Lung (tissue), 12 donors: ENCODE data around the gene CHI3L1. TPM values are rescaled to one million over a fixed set of nuclear protein-coding genes. Genes with fewer than 3 reads are reported as not detected.

Experiments used
- ATAC-seq: fragments of 200-7000 bp; cut with Tn5 transposase; one replicate; pipeline ENCODE4 v1.9.1; 2020; ENCODE audit warnings: moderate number of reproducible peaks; ENCODE audit not compliant: insufficient read depth, low FRiP score
- DNase-seq, 3 donors: peaks; one replicate each; pipeline ENCODE4 v3.0.0-alpha.2; 2013 to 2017
- H3K27ac ChIP-seq, 2 donors: one replicate each; pipeline ENCODE4 v1.5.1; 2013; ENCODE audit warnings: mild to moderate bottlenecking in 2 of 2, moderate library complexity in 2 of 2, control low read depth in 1 of 2, inconsistent platforms in 1 of 2, low read depth in 1 of 2, low read length in 1 of 2
- H3K27me3 ChIP-seq, 3 donors: one replicate each; pipeline ENCODE4 v1.5.1; 2013; ENCODE audit warnings: low read length in 2 of 3; ENCODE audit not compliant: control insufficient read depth in 3 of 3, insufficient read depth in 3 of 3
- H3K36me3 ChIP-seq, 4 donors: one replicate each; pipeline ENCODE4 v1.5.1; 2013; ENCODE audit warnings: low read length in 4 of 4, mild to moderate bottlenecking in 1 of 4, moderate library complexity in 1 of 4; ENCODE audit not compliant: control insufficient read depth in 4 of 4, insufficient read depth in 4 of 4
- H3K4me1 ChIP-seq, 5 donors: one replicate each; pipeline ENCODE4 v1.5.1; 2013; ENCODE audit warnings: low read length in 5 of 5, mild to moderate bottlenecking in 2 of 5, moderate library complexity in 1 of 5; ENCODE audit not compliant: control insufficient read depth in 5 of 5, insufficient read depth in 5 of 5
- H3K4me3 ChIP-seq: one replicate; pipeline ENCODE4 v1.5.1; 2013; ENCODE audit warnings: mild to moderate bottlenecking, control low read depth, moderate library complexity
- H3K9ac ChIP-seq, 2 donors: one replicate each; pipeline ENCODE4 v1.5.1; 2013; ENCODE audit warnings: low read length in 2 of 2, control low read depth in 1 of 2; ENCODE audit not compliant: insufficient read depth in 1 of 2
- H3K9me3 ChIP-seq, 4 donors: one replicate each; pipeline ENCODE4 v1.5.1; 2013; ENCODE audit warnings: low read length in 3 of 4, mild to moderate bottlenecking in 1 of 4, moderate library complexity in 1 of 4; ENCODE audit not compliant: control insufficient read depth in 4 of 4, insufficient read depth in 3 of 4
- WGBS, 2 donors: extraction: QIAGEN DNeasy Blood & Tissue Kit; methylation state at CpG; one replicate each; pipeline ENCODE4 v1.1.7; 2013; 5-methylcytosine and 5-hydroxymethylcytosine counted together
- polyA plus RNA-seq, 2 donors: library from polyadenylated mRNA; stranded (reverse); fragments of 200-250 nt; gene quantifications; one replicate each; pipeline ENCODE4 v1.2.1, GENCODE V29; 2013
- total RNA-seq, 2 donors: library from RNA; depleted of rRNA in 1 of 2; stranded (reverse); fragments of >200 nt in 1 of 2; gene quantifications; one replicate each; pipeline ENCODE4 v1.2.1, GENCODE V29; 2014 to 2021
- TF ChIP-seq, protein P1 (sequence below): IDR thresholded peaks from 2 replicates; pipeline ENCODE4 v1.5.1; 2012; ENCODE audit warnings: mild to moderate bottlenecking; ENCODE audit errors: control extremely low read depth, extremely low read depth
- donor health status: control.
- donor health status: control.
- donor health status: Bipolar disorder and iron deficiency.
- donor health status: healthy.
- donor health status: DM: yes; HTN: yes; CAD: no.

The CHI3L1 gene
- total and polyA plus RNA-seq, 4 donors = 46.4 to 169 (median 110) TPM

DNA sequence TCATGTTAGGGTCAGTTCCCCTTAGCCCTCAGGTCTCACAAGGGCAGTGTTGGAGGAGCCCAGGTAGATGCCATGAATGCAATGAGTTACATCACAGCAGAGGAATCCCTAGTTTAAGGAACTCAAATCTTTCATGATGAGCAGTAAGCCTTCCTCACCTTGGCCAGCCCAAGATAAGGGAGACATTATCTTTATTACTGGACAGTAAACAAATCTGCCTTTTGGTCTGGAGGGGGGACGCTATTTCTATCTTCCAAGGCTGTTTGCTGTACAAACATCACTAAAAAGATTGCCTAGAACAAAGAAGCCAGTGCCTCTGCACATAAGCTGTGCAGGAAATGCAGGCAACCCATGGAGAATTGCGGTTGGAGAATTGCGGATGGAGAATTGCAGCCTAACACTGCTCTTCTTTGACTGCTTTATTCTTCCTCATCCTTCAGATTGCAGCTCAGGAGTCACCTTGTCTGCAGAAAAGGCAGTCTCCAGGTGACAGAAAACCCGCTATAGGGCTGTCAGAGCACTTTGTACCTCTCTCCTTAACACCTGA is 2.3 kb upstream of the CHI3L1 start:
- Histone ChIP-seq H3K4me1 (peaks cover 0 to 7% (median 0%) of the 10 kb centered on the region in 5 donors), H3K27me3 (no peaks in the 10 kb centered on the region), H3K9me3 (no peaks in the 10 kb centered on the region), H3K36me3 (no peaks in the 10 kb centered on the region), H3K27ac (no peak overlapping the region), H3K9ac (no peak overlapping the region), H3K4me3 (no peak overlapping the region)
- 86 to 88% methylated on average over 4 of the region's 4 CpGs for WGBS, 2 donors
- TF ChIP-seq, protein P1, sequence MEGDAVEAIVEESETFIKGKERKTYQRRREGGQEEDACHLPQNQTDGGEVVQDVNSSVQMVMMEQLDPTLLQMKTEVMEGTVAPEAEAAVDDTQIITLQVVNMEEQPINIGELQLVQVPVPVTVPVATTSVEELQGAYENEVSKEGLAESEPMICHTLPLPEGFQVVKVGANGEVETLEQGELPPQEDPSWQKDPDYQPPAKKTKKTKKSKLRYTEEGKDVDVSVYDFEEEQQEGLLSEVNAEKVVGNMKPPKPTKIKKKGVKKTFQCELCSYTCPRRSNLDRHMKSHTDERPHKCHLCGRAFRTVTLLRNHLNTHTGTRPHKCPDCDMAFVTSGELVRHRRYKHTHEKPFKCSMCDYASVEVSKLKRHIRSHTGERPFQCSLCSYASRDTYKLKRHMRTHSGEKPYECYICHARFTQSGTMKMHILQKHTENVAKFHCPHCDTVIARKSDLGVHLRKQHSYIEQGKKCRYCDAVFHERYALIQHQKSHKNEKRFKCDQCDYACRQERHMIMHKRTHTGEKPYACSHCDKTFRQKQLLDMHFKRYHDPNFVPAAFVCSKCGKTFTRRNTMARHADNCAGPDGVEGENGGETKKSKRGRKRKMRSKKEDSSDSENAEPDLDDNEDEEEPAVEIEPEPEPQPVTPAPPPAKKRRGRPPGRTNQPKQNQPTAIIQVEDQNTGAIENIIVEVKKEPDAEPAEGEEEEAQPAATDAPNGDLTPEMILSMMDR = no peak
- ATAC-seq (no peak), DNase-seq (no peak)

DNA sequence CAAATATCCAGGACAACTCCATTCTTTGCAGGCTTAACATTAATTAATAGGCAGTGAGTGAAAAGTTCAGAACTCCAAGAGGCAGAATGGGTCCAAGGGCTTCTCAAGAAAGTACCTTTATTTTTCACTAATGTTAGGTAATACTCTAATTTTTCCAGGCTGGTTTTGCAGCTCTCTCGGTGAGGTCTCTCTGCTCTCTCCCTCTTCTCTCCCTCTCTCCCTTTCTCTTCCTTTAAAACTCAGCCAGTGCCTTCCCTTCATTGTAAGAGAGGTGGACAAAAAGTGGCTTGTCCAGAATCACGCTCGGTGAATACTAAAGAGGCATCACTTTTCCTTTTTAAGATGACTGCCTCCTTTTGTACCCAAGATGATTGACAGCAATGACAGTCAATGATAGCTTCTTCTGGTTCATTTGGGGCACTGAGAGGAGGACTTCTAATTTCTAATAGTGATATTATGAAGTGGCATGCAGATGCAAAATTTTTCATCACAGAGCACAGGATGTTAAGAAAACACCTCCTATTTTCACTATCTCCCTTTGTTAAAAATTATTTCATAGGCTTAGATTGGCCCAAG is 1.3 kb upstream of the CHI3L1 start:
- 87 to 96% methylated on average over 3 of the region's 3 CpGs for WGBS, 2 donors
- H3K9me3 ChIP-seq = no peaks in the 10 kb centered on the region
- DNase-seq (no peak), ATAC-seq (no peak)
- H3K27me3 ChIP-seq = no peaks in the 10 kb centered on the region
- no peak overlapping the region for H3K4me3 ChIP-seq
- H3K9ac ChIP-seq = no peak overlapping the region
- no peaks in the 10 kb centered on the region for H3K36me3 ChIP-seq
- TF ChIP-seq, protein P1 = no peak
- peaks cover 0 to 7% (median 0%) of the 10 kb centered on the region in 5 donors for H3K4me1 ChIP-seq
- no peak overlapping the region for H3K27ac ChIP-seq

DNA sequence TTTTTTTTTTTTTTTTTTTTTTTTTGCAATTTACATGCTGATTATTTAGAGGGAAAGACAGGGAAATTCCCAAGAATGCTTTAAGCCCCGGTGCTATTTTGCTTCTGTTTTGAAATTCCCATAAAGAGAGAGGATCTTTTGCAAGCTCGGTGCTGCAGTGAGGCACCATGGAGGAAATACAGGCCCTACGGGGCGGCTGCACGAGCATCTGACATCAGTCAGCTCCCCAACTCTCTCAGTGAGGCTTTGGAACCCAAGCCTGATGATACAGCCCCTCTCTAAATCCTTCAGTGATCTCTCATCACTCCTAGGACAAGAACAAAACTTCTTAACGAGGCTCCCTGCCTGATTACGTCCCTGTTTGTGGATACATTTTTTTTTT is 791 bp upstream of the CHI3L1 start:
- Histone ChIP-seq H3K9me3 (no peaks in the 10 kb centered on the region), H3K27me3 (no peaks in the 10 kb centered on the region), H3K9ac (no peak overlapping the region), H3K36me3 (no peaks in the 10 kb centered on the region), H3K27ac (no peak overlapping the region), H3K4me1 (peaks cover 0 to 7% (median 0%) of the 10 kb centered on the region in 5 donors), H3K4me3 (no peak overlapping the region)
- ATAC-seq = no peak
- WGBS, 2 donors = 38 to 46% methylated on average over 7 of the region's 7 CpGs
- DNase-seq = no peak
- TF ChIP-seq, protein P1 = no peak

DNA sequence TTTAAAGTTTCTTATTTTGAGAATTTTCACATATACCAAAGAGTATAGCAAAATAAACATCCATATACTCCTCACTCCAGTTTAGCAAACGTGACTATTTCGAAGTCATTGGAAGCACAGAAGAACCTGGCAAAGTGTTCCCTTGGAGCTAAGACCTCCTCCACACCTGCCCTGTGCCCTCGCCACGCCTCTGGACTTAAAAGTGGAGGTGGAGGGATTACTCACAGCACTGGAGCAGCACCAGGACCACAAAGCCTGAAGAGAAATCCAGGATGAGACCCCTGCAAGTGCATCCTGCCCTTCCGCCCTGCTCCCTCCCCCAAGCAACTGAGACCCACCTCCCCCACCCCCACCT is 436 bp downstream of the CHI3L1 start:
- no peak overlapping the region for H3K27ac ChIP-seq
- H3K4me3 ChIP-seq = no peak overlapping the region
- H3K9ac ChIP-seq = no peak overlapping the region
- ATAC-seq (no peak), DNase-seq (no peak)
- peaks cover 0 to 7% (median 0%) of the 10 kb centered on the region in 5 donors for H3K4me1 ChIP-seq
- H3K27me3 ChIP-seq = no peaks in the 10 kb centered on the region
- H3K36me3 ChIP-seq = no peaks in the 10 kb centered on the region
- H3K9me3 ChIP-seq = no peaks in the 10 kb centered on the region
- 71 to 81% methylated on average over 5 of the region's 5 CpGs for WGBS, 2 donors
- TF ChIP-seq, protein P1 = no peak
